Measurements from ENCODE around the gene USP47.
A peak's percentile ranks its signal among the peaks of the same experiment; 100 is the strongest.

The USP47 gene

GRCh38 chr11:11967669-11968510 is 126.1 kb downstream of the USP47 start:
- no peak for DNase-seq (ENCODE audit: low spot score)

- no peak for DNase-seq (ENCODE audit: low spot score)
These were observed 126.9 kb downstream of the USP47 start for GRCh38 chr11:11968511-11969280.

DNA sequence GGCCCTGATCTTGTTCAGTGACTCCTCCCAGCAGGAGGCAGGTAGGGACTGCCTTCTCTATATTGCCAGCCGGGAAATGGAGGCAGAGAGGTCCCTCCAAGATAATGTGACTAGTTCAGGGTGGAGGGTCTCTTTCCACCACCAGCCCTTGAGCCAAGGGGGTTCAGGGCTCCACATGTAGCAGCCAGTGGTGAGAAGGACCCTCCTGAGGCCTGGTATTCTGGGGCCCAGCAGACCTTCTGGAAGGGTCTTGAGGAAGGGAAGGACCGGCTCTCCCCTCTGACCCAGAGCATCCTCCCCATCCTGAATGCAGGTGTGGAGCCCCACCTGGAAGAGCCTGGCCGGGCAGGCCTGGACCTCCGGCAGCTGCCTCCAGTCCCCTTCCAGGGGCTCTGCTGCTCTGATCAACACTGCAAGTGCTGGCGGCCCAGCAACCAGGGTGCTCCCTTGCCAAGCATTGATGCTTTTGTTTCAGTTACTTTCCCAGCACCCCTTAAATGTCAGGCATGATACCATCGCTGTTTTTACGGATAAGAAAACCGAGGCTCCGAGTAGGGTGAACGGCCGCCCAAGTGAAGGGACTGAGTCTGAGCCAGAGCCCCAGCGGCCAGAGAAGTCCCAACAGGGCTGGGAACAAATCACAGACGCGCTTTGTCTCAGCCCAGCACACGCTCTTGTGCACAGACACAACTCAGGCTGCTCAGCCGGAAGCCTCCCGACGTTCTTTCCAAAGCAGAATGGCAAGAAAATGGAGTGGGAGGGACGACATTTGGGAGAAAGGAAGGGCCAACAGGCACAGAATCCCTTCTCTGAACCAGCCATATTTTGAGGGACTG is 127.8 kb downstream of the USP47 start:
- DNase-seq (ENCODE audit: low spot score): no peak

DNA sequence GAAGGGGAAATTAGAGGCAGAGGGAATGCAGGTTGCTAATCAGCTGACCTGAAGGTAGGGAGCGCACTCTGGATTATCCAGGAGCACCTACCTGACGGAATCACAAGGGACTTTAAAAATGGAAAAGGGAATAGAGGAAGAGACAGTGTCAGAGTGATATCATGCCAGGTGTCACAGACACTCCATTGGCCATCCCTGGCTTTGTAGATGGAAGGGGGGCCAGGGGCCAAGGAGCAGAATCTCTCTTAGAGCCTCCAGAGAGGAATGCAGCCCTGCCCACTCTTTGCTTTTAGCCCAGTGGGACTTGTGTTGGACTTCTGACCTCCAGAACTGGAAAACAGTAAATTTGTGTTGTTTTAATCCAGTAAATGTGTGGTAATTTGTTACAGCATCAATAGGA is 128.8 kb downstream of the USP47 start:
- DNase-seq (ENCODE audit: low spot score): no peak

- DNase-seq (ENCODE audit: low spot score): no peak
These were observed 130.3 kb downstream of the USP47 start for GRCh38 chr11:11971906-11972547.

DNA sequence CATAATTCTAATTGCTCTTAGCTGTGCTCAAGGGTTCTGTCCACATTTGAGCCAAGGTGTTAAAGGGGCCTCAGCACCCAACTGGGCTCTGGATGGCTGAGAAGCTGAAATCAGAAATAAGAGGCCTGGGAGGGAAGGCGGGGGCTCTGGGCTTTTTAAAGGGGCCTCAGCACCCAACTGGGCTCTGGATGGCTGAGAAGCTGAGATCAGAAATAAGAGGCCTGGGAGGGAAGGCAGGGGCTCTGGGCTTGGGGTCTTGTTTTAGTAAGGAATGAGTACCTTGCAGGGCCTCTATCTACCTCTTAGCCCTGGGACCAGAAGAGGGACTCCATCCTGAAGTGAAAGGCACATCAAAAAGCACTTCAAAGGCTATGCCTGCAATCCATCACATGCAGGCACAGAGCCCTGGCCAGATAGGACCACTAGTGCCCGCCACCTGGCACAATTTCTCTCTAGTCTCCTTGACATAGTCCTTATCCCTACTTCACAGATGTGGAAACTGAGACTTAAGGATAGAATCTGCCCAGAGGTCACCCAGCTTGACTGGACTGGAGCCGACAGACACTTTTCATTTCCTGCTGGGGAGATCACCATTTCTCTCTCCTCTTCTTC is 131.1 kb downstream of the USP47 start:
- DNase-seq (ENCODE audit: low spot score): no peak

DNA sequence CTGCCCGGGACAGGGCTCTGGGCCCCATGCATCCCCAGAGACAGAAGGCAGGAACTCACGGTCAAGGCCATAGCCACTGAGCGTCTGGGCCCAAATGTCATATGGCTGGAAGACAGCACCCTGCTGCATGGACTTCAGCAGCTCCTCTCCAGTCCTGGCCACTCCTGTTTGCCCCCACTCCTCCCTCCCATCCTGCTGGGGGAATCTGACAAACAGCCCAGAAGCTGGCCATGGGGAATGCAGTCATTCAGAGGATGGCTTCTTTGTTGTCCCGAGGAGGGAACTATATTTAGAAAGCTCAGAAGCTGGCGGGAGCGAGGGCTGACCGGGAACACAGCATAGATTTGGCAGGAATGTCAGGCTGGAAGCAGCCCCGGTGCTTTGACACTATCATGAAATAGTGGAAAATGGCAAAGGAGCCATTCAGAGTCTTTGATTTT is 131.6 kb downstream of the USP47 start:
- DNase-seq (ENCODE audit: low spot score): no peak

- DNase-seq (ENCODE audit: low spot score): no peak
These were observed 132.1 kb downstream of the USP47 start for GRCh38 chr11:11973866-11974265.

DNA sequence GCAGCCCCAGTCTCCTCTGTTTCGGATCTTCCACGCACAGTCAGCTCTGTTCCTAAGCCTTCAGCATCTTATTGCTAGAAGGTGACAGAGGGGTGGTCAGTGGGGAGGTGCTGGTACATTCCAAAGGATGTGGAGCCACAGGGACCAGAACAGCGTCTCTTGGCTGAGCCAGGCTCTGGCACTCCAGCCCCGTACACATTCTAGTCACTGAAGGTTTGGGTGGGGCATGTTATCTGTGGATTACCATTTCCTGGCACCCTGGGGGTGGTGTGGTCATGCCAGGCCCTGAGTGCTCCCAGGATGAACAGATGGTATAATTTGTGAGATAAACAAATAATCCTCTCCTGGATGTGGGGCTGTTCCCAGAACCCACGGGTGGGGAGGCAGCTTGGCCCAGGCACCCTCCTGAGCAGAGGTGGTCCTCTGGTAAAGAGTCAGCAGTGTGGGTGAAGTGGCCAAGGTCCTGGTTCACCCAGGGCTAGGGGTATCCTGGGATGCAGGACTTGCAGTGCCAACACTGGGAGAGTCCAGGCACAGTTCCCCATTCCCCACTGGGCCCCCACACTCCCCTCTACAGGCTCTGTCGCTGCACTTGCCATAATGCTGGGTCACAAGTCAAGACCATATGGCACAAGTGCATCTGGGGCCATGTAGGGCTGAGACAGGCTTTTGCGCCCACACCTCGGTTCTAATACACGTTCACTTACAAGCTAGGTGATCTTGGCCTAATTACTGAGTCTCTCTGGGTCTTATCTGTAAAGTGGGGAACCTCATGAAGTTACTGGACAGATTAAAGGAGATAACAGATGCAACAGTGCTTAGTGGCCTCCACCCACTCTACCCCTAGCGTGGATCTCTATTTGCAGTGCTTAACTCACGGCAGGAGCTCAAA is 133.7 kb downstream of the USP47 start:
- DNase-seq (ENCODE audit: low spot score): peak; percentile 22

DNA sequence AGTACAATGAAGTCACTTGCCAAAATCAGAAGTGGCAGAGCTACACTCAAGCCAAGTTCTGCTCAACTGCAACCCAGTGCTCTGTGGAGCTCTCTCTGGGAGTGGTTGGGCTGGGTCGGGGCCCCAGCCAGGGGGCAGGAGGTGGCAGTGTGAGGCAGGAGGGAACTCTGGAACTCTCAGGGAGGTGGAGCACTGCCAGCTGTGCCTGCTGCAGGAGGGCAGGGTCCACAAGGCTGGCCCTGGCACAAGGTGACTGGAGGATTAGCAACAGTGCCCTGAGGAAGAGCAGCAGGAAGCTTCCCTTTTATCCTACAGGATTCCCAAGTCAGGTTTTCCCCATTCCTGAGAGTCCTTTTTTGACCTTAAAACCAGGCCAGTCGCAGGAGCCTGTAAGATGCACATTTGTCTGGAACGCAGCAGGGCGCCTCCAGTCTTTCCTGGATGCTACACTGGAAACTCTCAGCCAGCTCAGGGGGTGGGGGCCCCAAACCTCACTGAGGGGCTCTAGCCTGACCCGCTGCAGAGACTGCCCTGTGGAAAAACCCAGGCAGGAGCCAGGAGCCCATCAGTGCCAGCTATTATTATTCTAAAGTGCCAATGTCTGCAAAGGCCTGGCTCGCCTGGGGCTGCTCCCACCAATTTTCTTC is 134.8 kb downstream of the USP47 start:
- peak; percentile 25 for DNase-seq (ENCODE audit: low spot score)

- DNase-seq (ENCODE audit: low spot score): peak; percentile 66
These were observed 135.6 kb downstream of the USP47 start for GRCh38 chr11:11977206-11977938.

- no peak for DNase-seq (ENCODE audit: low spot score)
These were observed 136.4 kb downstream of the USP47 start for GRCh38 chr11:11978098-11978637.

DNA sequence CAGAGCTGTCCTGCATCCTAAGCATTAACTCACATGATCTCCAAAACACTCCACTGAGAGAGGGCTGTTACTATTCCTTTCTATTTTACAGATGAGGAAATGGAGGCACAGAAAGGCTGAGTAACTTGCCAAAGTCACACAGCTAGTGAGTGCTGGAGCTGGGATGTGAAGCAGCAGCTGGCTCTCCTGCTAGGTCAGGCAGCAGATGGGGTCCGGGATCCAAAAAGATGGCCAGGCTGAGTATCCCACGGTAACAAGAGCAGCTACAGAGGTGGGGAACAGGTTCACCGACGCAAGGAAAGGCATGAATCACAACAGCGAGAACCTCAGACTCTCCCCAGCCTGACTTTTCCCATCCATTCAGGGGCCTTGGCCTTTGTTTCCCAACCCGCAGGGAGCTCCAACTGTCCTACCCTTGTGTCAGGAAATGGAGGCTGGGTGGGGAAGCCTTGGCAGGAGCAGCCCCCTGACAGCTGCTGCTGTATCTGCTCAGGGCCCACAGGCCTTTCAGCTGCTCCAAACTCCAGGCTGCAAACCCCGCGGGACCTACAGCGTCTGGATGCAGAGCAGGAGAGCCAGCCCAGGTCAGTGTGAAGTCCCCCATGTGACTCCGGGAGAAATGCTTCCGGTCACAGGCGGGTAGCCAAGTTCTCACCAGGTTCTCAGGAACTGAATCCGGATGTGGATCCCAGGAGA is 137.2 kb downstream of the USP47 start:
- DNase-seq (ENCODE audit: low spot score): no peak

- no peak for DNase-seq (ENCODE audit: low spot score)
These were observed 137.8 kb downstream of the USP47 start for GRCh38 chr11:11979488-11980117.

- no peak for DNase-seq (ENCODE audit: low spot score)
These were observed 138.4 kb downstream of the USP47 start for GRCh38 chr11:11980200-11980599.

GRCh38 chr11:11980841-11981308 is 139.1 kb downstream of the USP47 start:
- no peak for DNase-seq (ENCODE audit: low spot score)

- DNase-seq (ENCODE audit: low spot score): no peak
These were observed 139.6 kb downstream of the USP47 start for GRCh38 chr11:11981364-11981763.

- DNase-seq (ENCODE audit: low spot score): no peak
These were observed 140.1 kb downstream of the USP47 start for GRCh38 chr11:11981840-11982239.

Measured in LoVo (cell line).